GM18526 (cell line): ENCODE results near the gene DEGS2.

Experiments used
- POLR2A ChIP-seq: IDR thresholded peaks from 3 replicates; pipeline ENCODE4 v1.6.1; 2011; ENCODE audit not compliant: insufficient read length; ENCODE audit errors: extremely low read depth

DEGS2 gene

GRCh38 chr14:100142073-100143040 lies 17.1 kb downstream of the DEGS2 start:
- TF ChIP-seq POLR2A = no peak

GRCh38 chr14:100141098-100141497 lies 18.3 kb downstream of the DEGS2 start:
- no peak for TF ChIP-seq POLR2A

- no peak for TF ChIP-seq POLR2A
Observed at GRCh38 chr14:100140452-100141078, 18.9 kb downstream of the DEGS2 start.

- no peak for TF ChIP-seq POLR2A
Observed at GRCh38 chr14:100138955-100139354, 20.5 kb downstream of the DEGS2 start.

- TF ChIP-seq POLR2A = no peak
Observed at GRCh38 chr14:100138082-100138787, 21.2 kb downstream of the DEGS2 start.

- no peak for TF ChIP-seq POLR2A
Observed at GRCh38 chr14:100137173-100137572, 22.3 kb downstream of the DEGS2 start.

- TF ChIP-seq POLR2A = no peak
Observed at GRCh38 chr14:100135784-100136183, 23.7 kb downstream of the DEGS2 start.

- TF ChIP-seq POLR2A = no peak
Observed at GRCh38 chr14:100135073-100135472, 24.4 kb downstream of the DEGS2 start.

GRCh38 chr14:100134586-100134985 lies 24.9 kb downstream of the DEGS2 start:
- no peak for TF ChIP-seq POLR2A

- no peak for TF ChIP-seq POLR2A
Observed at GRCh38 chr14:100132903-100133510, 26.4 kb downstream of the DEGS2 start.

GRCh38 chr14:100132161-100132902 lies 27.1 kb downstream of the DEGS2 start:
- TF ChIP-seq POLR2A = no peak

- no peak for TF ChIP-seq POLR2A
Observed at GRCh38 chr14:100131181-100131580, 28.3 kb downstream of the DEGS2 start.

- TF ChIP-seq POLR2A = no peak
Observed at GRCh38 chr14:100130521-100130920, 28.9 kb downstream of the DEGS2 start.

GRCh38 chr14:100129161-100129589 lies 30.3 kb downstream of the DEGS2 start:
- no peak for TF ChIP-seq POLR2A

GRCh38 chr14:100128688-100129087 lies 30.8 kb downstream of the DEGS2 start:
- no peak for TF ChIP-seq POLR2A

GRCh38 chr14:100127853-100128455 lies 31.5 kb downstream of the DEGS2 start:
- TF ChIP-seq POLR2A = no peak
